ENCODE measurements around the gene KRT34. TPM values are rescaled to one million over a fixed set of nuclear protein-coding genes. Genes with fewer than 3 reads are reported as not detected.

KRT34 gene
- total RNA-seq, 2 experiments from 2014 or later = not detected

DNA sequence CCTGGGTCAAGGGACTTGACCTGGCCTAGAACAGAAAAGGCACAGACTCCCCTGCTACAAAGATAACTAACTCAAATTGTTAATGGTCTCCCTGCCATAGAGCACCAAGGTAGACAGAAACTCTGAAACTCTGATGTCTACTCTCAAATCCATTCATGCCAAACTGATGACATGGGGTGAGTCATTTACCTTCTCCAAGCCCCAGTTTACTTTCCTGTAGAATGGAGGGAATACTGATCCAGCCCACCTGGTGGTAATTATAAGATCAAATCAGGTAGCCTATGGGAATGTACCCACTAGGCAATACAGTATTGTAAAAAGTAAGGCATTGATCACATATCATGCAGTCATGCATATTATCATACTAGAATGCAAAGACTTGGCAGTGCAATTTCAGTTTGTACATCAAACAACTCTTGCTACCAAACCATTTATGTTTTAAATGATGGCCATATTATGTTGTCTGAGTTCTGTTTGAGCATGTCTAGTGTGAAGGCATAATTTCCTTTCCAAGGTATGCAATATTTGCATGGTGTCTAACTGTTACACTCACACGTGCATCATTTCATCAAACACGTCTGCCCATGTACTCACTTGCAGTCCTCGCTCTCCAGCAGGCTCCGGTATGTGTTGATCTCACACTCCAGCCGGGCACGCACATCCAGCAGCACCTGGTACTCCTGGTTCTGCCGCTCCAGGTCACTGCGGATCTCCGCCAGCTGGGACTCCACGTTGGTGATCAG lies 12.3 kb upstream of the KRT34 start:
- Histone ChIP-seq H3K36me3 (ENCODE audit: insufficient read depth, low read length) (no peaks in the 10 kb centered on the region), H3K9me3 (ENCODE audit: low read length) (no peaks in the 10 kb centered on the region), H4K20me1 (ENCODE audit: insufficient read depth, low read length) (no peaks in the 10 kb centered on the region), H2AFZ (ENCODE audit: low read length) (no peak overlapping the region), H3K4me3 (ENCODE audit: low read depth, low read length, poor library complexity, severe bottlenecking) (no peak overlapping the region), H3K79me2 (ENCODE audit: insufficient read depth, low read depth, low read length) (no peaks in the 10 kb centered on the region), H3K4me1 (ENCODE audit: insufficient read depth, low read length, poor library complexity, severe bottlenecking) (no peaks in the 10 kb centered on the region), H3K27ac (ENCODE audit: low read depth, low read length, poor library complexity, severe bottlenecking) (no peak overlapping the region), H3K4me2 (ENCODE audit: low read length) (no peak overlapping the region), H3K9me2 (ENCODE audit: insufficient read depth, low read length) (no peaks in the 10 kb centered on the region)
- TF ChIP-seq EZH2phosphoT487 (IDR thresholded peaks at IDR 0.05; ENCODE audit: borderline replicate concordance, low read depth, low read length) = no peak
- TF ChIP-seq, protein P1, sequence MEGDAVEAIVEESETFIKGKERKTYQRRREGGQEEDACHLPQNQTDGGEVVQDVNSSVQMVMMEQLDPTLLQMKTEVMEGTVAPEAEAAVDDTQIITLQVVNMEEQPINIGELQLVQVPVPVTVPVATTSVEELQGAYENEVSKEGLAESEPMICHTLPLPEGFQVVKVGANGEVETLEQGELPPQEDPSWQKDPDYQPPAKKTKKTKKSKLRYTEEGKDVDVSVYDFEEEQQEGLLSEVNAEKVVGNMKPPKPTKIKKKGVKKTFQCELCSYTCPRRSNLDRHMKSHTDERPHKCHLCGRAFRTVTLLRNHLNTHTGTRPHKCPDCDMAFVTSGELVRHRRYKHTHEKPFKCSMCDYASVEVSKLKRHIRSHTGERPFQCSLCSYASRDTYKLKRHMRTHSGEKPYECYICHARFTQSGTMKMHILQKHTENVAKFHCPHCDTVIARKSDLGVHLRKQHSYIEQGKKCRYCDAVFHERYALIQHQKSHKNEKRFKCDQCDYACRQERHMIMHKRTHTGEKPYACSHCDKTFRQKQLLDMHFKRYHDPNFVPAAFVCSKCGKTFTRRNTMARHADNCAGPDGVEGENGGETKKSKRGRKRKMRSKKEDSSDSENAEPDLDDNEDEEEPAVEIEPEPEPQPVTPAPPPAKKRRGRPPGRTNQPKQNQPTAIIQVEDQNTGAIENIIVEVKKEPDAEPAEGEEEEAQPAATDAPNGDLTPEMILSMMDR (conservative IDR thresholded peaks at IDR 0.05; ENCODE audit: low read length) = no peak
- intact Hi-C loops (cut with micrococcal nuclease; ENCODE audit: unreplicated experiment) = no loop called here
- CTCF ChIA-PET (ENCODE audit: unreplicated experiment) = no interaction called here
- BruUV-seq (replicated peaks) = no TSS peak
- DNase-seq (ENCODE audit: low spot score) = no peak
- POLR2A ChIA-PET = no interaction called here

DNA sequence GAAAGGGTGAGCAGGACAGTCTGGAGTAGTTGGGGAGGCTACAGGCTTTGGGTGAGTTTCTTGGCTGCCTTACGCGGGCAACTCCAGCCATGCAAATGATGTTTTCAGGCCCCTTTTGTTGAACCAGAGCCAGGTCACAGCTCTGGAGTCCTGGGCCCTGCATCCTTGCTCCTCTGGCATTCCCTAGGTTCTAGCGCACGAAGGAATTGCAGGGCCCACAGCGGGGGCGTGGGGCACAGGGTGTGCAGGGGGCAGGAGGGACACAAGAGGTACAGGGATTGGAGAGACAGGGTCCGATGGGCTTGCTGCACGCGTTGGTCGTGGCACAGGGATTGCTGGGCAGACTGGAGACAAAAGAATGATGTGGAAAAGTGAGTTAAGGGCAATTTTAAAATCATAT lies 11.7 kb upstream of the KRT34 start:
- Histone ChIP-seq H2AFZ (ENCODE audit: low read length) (no peak overlapping the region), H3K4me1 (ENCODE audit: insufficient read depth, low read length, poor library complexity, severe bottlenecking) (no peaks in the 10 kb centered on the region), H4K20me1 (ENCODE audit: insufficient read depth, low read length) (no peaks in the 10 kb centered on the region), H3K4me3 (ENCODE audit: low read depth, low read length, poor library complexity, severe bottlenecking) (no peak overlapping the region), H3K27ac (ENCODE audit: low read depth, low read length, poor library complexity, severe bottlenecking) (no peak overlapping the region), H3K4me2 (ENCODE audit: low read length) (no peak overlapping the region), H3K9me2 (ENCODE audit: insufficient read depth, low read length) (no peaks in the 10 kb centered on the region), H3K9me3 (ENCODE audit: low read length) (no peaks in the 10 kb centered on the region), H3K36me3 (ENCODE audit: insufficient read depth, low read length) (no peaks in the 10 kb centered on the region), H3K79me2 (ENCODE audit: insufficient read depth, low read depth, low read length) (no peaks in the 10 kb centered on the region)
- no TSS peak for BruUV-seq (replicated peaks)
- ChIA-PET CTCF (ENCODE audit: unreplicated experiment) (no interaction called here), POLR2A (interaction anchor here (1.7 kb wide), 1 partner anchor 10 kb away, joined by 3 read pairs; no protein-coding TSS in a partner anchor)
- intact Hi-C loops (cut with micrococcal nuclease; ENCODE audit: unreplicated experiment) = no loop called here
- DNase-seq (ENCODE audit: low spot score) = no peak
- TF ChIP-seq EZH2phosphoT487 (IDR thresholded peaks at IDR 0.05; ENCODE audit: borderline replicate concordance, low read depth, low read length) = no peak
- TF ChIP-seq, protein P1 (conservative IDR thresholded peaks at IDR 0.05; ENCODE audit: low read length) = no peak

DNA sequence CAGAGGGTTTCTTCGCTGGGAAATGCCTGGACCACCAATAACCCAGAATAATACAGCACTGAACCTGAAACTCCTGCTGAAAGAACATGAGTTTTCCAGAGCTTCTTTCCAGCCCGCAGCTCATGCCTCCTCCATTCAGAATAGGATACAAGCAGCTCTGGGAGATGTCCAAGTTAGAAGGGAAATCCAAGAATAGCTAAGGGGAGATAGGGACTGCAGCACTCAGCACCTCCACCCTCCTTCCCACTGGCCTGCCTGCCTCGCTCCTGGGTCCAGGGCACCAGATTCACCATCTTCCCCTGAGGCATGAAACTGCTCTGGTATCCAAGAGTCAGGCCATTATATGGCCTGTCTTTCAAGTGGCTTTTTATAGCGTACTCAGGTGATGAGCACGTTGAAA lies 11.2 kb upstream of the KRT34 start:
- no peaks in the 10 kb centered on the region for H4K20me1 ChIP-seq (ENCODE audit: insufficient read depth, low read length)
- no peaks in the 10 kb centered on the region for H3K79me2 ChIP-seq (ENCODE audit: insufficient read depth, low read depth, low read length)
- H3K4me2 ChIP-seq (ENCODE audit: low read length) = no peak overlapping the region
- no peaks in the 10 kb centered on the region for H3K9me3 ChIP-seq (ENCODE audit: low read length)
- no peak overlapping the region for H3K4me3 ChIP-seq (ENCODE audit: low read depth, low read length, poor library complexity, severe bottlenecking)
- H3K4me1 ChIP-seq (ENCODE audit: insufficient read depth, low read length, poor library complexity, severe bottlenecking) = no peaks in the 10 kb centered on the region
- no peaks in the 10 kb centered on the region for H3K9me2 ChIP-seq (ENCODE audit: insufficient read depth, low read length)
- intact Hi-C loops (cut with micrococcal nuclease; ENCODE audit: unreplicated experiment) = no loop called here
- DNase-seq (ENCODE audit: low spot score) = no peak
- H3K36me3 ChIP-seq (ENCODE audit: insufficient read depth, low read length) = no peaks in the 10 kb centered on the region
- H3K27ac ChIP-seq (ENCODE audit: low read depth, low read length, poor library complexity, severe bottlenecking) = no peak overlapping the region
- no TSS peak for BruUV-seq (replicated peaks)
- no peak for TF ChIP-seq EZH2phosphoT487 (IDR thresholded peaks at IDR 0.05; ENCODE audit: borderline replicate concordance, low read depth, low read length)
- TF ChIP-seq, protein P1 (conservative IDR thresholded peaks at IDR 0.05; ENCODE audit: low read length) = no peak
- H2AFZ ChIP-seq (ENCODE audit: low read length) = no peak overlapping the region
- CTCF ChIA-PET (ENCODE audit: unreplicated experiment) = no interaction called here
- POLR2A ChIA-PET = interaction anchor here (1.7 kb wide), 1 partner anchor 11 kb away, joined by 3 read pairs; no protein-coding TSS in a partner anchor

All from OCI-LY7 (cell line).